Osteoblast (primary cell): ENCODE measurements around the gene INSIG1. TPM values are rescaled to one million over a fixed set of nuclear protein-coding genes. Genes with fewer than 3 reads are reported as not detected.

Experiments used
- DNase-seq: peaks from one replicate; pipeline ENCODE4 v3.0.0; 2011; ENCODE audit warnings: low spot score, mixed read lengths; ENCODE audit not compliant: insufficient read length; ENCODE audit errors: missing footprints
- H2AFZ ChIP-seq: 2 replicates; pipeline ENCODE4 v1.6.0; 2011; ENCODE audit warnings: mild to moderate bottlenecking, low read length
- H3K27ac ChIP-seq: 2 replicates; pipeline ENCODE4 v1.5.1; 2011; ENCODE audit warnings: mild to moderate bottlenecking, low read depth, low read length, moderate library complexity
- H3K27me3 ChIP-seq: 2 replicates; pipeline ENCODE4 v1.6.0; 2012; ENCODE audit warnings: mild to moderate bottlenecking, control low read depth, inconsistent platforms, low read length, moderate library complexity; ENCODE audit not compliant: insufficient read depth
- H3K36me3 ChIP-seq: 2 replicates; pipeline ENCODE4 v1.5.1; 2011; ENCODE audit warnings: mild to moderate bottlenecking, low read length, control low read depth, moderate library complexity; ENCODE audit not compliant: insufficient read depth
- H3K4me1 ChIP-seq: 2 replicates; pipeline ENCODE4 v1.5.1; 2011; ENCODE audit warnings: mild to moderate bottlenecking, low read length, control low read depth, moderate library complexity; ENCODE audit not compliant: insufficient read depth
- H3K4me2 ChIP-seq: 2 replicates; pipeline ENCODE4 v1.6.0; 2011; ENCODE audit warnings: mild to moderate bottlenecking, low read length; ENCODE audit not compliant: insufficient read depth
- H3K4me3 ChIP-seq: fragments of 200-600 bp; sonication (generic); 3 replicates; pipeline ENCODE4 v1.5.1; 2012; ENCODE audit warnings: mild to moderate bottlenecking, low read length, inconsistent platforms; ENCODE audit not compliant: insufficient read depth
- H3K79me2 ChIP-seq: 2 replicates; pipeline ENCODE4 v1.6.0; 2012; ENCODE audit warnings: mild to moderate bottlenecking, low read length, control low read depth, inconsistent platforms; ENCODE audit not compliant: insufficient read depth
- H3K9me3 ChIP-seq: 2 replicates; pipeline ENCODE4 v1.5.1; 2011; ENCODE audit warnings: low read depth, low read length, control low read depth
- H4K20me1 ChIP-seq: 2 replicates; pipeline ENCODE4 v1.6.0; 2012; ENCODE audit warnings: mild to moderate bottlenecking, low read length, control low read depth; ENCODE audit not compliant: insufficient read depth
- CTCF ChIP-seq: IDR thresholded peaks from 2 replicates; pipeline ENCODE4 v1.5.1; 2011; ENCODE audit warnings: mild to moderate bottlenecking, low read depth, low read length, moderate library complexity; ENCODE audit errors: extremely low read depth
- total RNA-seq: library from RNA; depleted of rRNA; stranded (reverse); fragments of >200 nt; gene quantifications from 2 replicates; pipeline ENCODE4 v1.2.3, GENCODE V29; 2012

Gene INSIG1
- total RNA-seq, 1 donor: 835 TPM

GRCh38 chr7:155288055-155288454, 9.6 kb upstream of the INSIG1 start:
- no peak overlapping the region for H2AFZ ChIP-seq
- H3K4me3 ChIP-seq: no peak overlapping the region

GRCh38 chr7:155289107-155289506, 8.6 kb upstream of the INSIG1 start:
- no peak overlapping the region for H2AFZ ChIP-seq
- no peak for TF ChIP-seq CTCF
- H4K20me1 ChIP-seq: no peaks in the 10 kb centered on the region
- H3K4me3 ChIP-seq: no peak overlapping the region
- no peaks in the 10 kb centered on the region for H3K36me3 ChIP-seq
- H3K79me2 ChIP-seq: no peaks in the 10 kb centered on the region
- peak; percentile 48 for DNase-seq
- peaks cover 7% of the 10 kb centered on the region for H3K27me3 ChIP-seq
- no peaks in the 10 kb centered on the region for H3K9me3 ChIP-seq
- peaks cover 12% of the 10 kb centered on the region for H3K4me1 ChIP-seq
- no peak overlapping the region for H3K4me2 ChIP-seq
- no peak overlapping the region for H3K27ac ChIP-seq

More at GRCh38 chr7:155288055-155288454, 9.6 kb upstream of the INSIG1 start:
- Histone ChIP-seq H3K9me3 (no peaks in the 10 kb centered on the region), H3K79me2 (no peaks in the 10 kb centered on the region), H3K36me3 (no peaks in the 10 kb centered on the region), H3K4me2 (no peak overlapping the region), H3K4me1 (peaks cover 12% of the 10 kb centered on the region), H4K20me1 (no peaks in the 10 kb centered on the region), H3K27me3 (peaks cover 7% of the 10 kb centered on the region), H3K27ac (no peak overlapping the region)
- no peak for DNase-seq
- no peak for TF ChIP-seq CTCF

GRCh38 chr7:155289949-155290501, 7.7 kb upstream of the INSIG1 start:
- no peak overlapping the region for H3K4me3 ChIP-seq
- H3K27me3 ChIP-seq: peaks cover 4% of the 10 kb centered on the region
- no peaks in the 10 kb centered on the region for H3K36me3 ChIP-seq
- H3K4me2 ChIP-seq: no peak overlapping the region
- no peak for TF ChIP-seq CTCF
- H3K9me3 ChIP-seq: no peaks in the 10 kb centered on the region
- H2AFZ ChIP-seq: no peak overlapping the region
- peaks cover 12% of the 10 kb centered on the region for H3K4me1 ChIP-seq
- H4K20me1 ChIP-seq: no peaks in the 10 kb centered on the region
- no peak overlapping the region for H3K27ac ChIP-seq
- DNase-seq: peak; percentile 52
- no peaks in the 10 kb centered on the region for H3K79me2 ChIP-seq

DNA sequence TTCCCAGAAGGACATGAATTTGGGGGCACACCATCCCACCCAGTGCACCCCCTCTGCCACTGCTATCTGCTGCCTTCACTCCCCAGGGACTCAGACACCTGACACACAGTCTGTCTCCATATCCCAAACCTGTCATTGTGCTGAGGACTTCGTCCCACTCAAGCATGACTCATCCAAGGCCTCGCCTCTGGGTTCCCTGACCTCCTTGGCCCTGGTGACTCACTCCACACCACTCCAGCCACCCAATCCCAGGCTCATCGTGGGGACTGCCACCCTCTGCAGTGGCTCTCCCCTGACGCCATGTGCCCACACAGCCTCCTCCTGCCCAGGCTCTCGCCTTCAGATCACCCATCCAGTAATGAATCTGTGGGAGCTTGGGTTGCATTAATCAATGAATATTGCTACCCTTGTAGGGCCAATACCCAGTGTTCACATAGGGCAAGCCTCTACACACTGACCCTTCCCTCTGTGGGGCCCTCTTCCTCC, 6.6 kb upstream of the INSIG1 start:
- Histone ChIP-seq H4K20me1 (no peaks in the 10 kb centered on the region), H3K27me3 (no peaks in the 10 kb centered on the region), H3K27ac (no peak overlapping the region), H3K79me2 (no peaks in the 10 kb centered on the region), H3K4me2 (no peak overlapping the region), H3K4me1 (peaks cover 12% of the 10 kb centered on the region), H3K36me3 (no peaks in the 10 kb centered on the region), H3K9me3 (no peaks in the 10 kb centered on the region), H2AFZ (no peak overlapping the region), H3K4me3 (no peak overlapping the region)
- DNase-seq: peak; percentile 93
- TF ChIP-seq CTCF: no peak
